ENCODE data around the gene DNAI2.

DNAI2 gene

GRCh38 chr17:74307984-74308773 is 34.1 kb downstream of the DNAI2 start:
- DNase-seq (ENCODE audit: low spot score), result no peak

- no peak for DNase-seq (ENCODE audit: low spot score)
Measured at GRCh38 chr17:74309902-74310301, 35.9 kb downstream of the DNAI2 start.

GRCh38 chr17:74314877-74315276 is 40.8 kb downstream of the DNAI2 start:
- DNase-seq (ENCODE audit: low spot score), result no peak

DNA sequence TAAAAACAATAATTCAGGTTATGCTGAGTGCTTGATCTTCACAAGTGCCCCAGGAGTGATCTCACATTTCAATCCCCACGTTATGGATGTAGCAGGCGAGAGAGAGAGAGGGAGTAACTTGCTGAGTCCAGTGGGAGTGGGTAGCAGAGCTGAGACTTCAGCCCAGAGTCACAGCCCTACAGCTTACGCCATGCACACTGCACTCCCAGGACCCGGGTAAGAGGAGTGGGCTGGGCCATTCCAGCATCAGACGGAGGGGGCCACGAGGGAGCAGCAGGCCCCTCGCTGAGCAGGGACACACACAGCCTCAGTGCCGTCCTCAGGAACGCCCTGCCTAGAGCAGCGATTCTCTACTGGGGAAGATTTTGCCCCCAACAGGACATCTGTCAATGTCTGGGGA is 42.2 kb downstream of the DNAI2 start:
- no peak for DNase-seq (ENCODE audit: low spot score)

- DNase-seq (ENCODE audit: low spot score), result no peak
Measured at GRCh38 chr17:74317071-74317470, 43.0 kb downstream of the DNAI2 start.

DNA sequence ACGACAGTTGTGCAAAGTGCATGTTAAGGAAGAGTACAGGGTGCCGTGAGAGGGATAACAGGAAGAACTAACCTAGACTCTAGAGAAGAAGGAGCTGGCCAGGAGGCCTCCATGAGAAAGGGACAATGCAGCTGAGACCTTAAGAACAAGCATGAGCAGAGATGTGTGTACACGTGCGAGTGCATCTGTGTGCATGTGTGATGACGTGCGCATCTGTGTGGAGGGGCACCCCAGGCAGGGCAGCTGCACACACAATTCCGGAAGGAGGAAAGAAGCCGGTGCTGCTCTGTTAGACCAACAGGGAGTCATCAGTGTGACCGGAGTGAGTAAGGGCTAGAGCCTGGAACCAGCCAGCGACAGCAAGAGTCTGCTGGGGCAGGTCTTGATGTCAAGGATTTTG is 44.4 kb downstream of the DNAI2 start:
- no peak for DNase-seq (ENCODE audit: low spot score)

DNA sequence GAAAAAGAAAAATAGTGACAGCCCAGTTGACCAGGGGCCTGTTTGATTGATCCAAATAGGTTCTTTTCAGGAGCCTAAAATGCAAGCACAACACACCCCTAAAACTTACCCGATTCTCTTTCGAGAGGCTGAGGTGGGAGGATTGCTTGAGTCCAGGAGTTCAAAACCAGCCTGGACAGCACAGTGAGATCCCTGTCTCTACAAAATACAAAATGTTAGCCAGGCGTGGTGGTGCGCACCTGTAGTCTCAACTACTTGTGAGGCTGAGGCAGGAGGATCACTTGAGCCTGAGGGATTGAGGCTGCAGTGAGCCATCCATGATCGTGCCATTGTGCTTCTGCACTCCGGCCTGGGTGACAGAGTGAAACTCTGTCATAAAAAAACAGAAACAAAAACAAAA is 50.5 kb downstream of the DNAI2 start:
- DNase-seq (ENCODE audit: low spot score), result no peak

DNA sequence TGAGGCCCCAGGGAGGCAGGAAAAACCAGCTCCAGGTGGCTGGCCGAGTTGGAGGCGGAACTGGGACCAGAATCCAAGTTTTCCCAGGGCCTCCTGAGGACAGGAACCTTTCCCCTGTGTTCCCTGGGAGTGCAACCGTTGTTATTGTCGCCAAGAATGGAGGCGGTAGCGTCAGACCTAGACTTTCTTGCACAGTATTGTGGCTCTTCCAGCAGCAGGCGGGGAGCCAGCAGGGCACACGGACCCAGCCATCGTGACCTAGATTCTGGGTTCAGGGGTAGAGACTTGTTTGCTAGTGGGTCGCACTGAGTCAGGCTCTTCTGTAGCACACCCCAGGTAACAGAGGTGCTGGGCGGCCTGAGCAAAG is 51.3 kb downstream of the DNAI2 start:
- no peak for DNase-seq (ENCODE audit: low spot score)

DNA sequence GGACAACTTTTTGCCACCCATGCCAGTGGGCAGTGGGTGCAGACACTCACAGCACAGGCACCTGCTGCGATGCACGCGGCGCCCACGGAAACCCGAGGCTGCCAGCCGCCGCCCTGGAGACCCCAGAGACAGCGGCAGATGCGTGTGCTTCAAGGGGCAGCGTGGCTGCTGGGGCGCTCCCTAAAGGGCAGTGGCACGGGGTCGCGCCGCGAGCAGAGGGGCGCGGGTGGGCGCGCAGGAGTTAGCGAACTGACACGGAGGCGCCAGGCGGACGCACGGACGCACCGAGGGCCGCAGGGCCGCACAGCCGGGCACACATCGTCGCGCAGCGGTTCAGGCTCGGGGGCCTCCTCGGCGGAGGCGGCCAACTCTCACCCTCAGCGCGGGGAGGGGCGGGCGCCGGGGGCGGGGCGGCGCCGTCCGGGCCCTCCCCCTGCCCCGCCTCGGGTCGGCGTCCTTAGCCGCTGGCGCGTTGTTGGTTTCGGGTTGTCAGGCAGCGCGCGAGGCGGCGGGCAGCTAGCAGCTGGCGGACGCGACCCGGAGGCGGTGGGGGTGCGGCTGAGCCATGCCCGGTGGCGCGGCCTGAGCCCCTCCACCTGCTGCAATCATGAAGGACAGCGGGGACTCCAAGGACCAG is 51.8 kb downstream of the DNAI2 start, which contains the start of gene KIF19:
KIF19 (plus strand) TSS at position 484 of the 637 bp plus-strand sequence; CDS start at position 608, 124 bp downstream.
- no peak for DNase-seq (ENCODE audit: low spot score)

GRCh38 chr17:74326506-74326905 is 52.5 kb downstream of the DNAI2 start:
- no peak for DNase-seq (ENCODE audit: low spot score)

GRCh38 chr17:74328487-74328886 is 54.5 kb downstream of the DNAI2 start:
- no peak for DNase-seq (ENCODE audit: low spot score)

- DNase-seq (ENCODE audit: low spot score), result no peak
Measured at GRCh38 chr17:74329378-74329777, 55.3 kb downstream of the DNAI2 start.

DNA sequence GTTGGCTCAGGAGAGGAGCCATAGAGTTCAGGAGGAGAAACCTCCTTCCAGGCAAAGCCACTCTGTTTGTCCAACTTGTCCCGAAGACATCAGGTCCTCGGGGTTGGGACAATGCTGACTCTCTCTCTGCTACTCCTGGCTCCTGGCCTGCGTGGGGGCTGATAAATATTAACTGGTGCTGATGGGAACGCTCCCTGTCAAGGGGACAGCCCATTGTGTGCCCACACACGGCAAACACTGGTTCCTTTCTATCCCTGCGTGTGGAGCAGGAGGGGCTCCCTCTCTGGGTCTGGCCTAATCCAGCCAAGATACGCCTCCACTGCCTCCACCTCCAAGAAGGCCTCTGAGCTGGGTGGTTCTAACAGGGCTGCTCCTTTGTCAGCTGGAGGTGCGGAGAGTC is 56.4 kb downstream of the DNAI2 start:
- no peak for DNase-seq (ENCODE audit: low spot score)

DNA sequence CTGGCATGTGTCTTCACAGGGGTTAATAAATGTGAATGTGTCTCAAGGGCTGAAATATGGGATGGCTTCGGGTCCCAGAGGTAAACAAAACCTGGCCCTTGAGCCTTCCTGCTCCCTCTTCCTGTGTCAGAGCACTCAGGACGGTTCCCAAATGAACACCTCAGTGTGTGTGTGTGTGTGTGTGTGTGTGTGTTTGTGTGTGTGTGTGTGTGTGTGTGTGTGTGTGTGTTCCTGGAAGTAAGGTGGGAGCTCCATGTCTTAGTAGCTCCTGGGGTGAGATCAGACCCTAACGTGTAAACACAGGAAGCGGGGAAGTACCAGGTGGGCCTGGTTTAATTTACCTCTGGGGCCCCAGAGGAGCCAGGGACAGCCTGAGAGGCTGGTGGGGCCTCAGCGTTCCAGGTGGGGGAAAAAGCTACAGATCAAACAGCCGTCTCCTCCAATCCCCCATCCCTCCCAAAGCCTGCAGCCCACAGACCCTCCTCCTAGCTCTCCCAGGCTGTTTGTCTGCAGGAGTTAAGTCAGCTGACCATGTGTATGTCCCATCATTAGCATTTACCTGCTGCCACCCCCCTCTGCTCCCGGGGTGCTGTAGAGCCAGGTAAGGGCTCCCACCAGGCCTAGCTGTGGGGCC is 58.1 kb downstream of the DNAI2 start:
- no peak for DNase-seq (ENCODE audit: low spot score)

GRCh38 chr17:74332763-74333283 is 58.8 kb downstream of the DNAI2 start:
- no peak for DNase-seq (ENCODE audit: low spot score)

- DNase-seq (ENCODE audit: low spot score), result no peak
Measured at GRCh38 chr17:74334393-74335039, 60.5 kb downstream of the DNAI2 start.

- DNase-seq (ENCODE audit: low spot score), result no peak
Measured at GRCh38 chr17:74335529-74336062, 61.6 kb downstream of the DNAI2 start.

DNA sequence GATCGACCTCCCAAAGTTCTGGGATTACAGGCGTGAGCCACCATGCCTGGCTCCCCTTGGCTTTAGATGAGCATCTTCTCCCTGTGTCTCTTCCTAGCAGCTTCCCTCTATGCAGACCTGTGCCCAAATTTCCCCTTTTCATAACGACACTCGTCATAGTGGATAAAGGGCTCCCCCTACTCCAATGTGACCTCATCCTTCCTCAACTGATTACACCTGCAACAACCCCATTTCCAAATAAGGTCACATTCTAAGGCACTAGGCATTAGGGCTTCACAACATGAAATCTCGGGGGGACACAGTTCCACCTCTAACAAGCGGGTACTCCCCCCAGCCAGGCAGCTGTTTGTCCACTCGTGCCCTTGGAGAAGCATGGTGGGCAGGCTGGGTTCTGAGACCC is 62.3 kb downstream of the DNAI2 start:
- DNase-seq (ENCODE audit: low spot score), result no peak

- DNase-seq (ENCODE audit: low spot score), result no peak
Measured at GRCh38 chr17:74337834-74338500, 63.9 kb downstream of the DNAI2 start.

DNA sequence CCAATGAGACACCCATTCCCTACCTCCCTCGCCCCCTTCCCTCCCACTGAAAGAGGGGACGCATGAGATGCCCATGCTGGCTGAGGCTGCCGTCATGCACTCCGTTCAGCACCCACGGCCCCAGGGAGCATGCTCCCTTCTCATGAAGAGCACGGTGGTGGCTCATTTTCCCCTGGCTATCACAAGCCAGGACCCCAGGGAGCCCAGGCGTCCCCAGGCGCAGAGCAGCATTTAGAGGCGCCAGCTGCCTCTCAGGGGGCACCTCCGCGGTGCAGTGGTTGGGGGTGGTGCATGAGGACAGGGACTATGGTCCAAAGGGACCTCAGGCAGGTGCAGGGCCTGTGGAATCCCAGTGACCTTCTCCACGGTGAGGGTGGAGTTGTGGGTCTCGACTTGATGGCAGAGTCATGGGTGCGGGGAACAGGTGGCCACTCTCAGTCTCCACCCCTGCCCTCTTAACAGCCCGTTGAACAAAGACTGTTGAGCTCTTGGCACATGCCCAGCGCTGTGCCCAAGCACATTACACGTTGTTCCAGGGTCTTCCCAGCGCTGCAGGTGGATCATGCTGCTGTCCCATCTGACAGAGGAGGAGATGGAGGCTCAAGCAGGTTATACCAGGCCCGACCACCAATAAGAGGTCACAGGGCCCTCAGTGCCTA is 65.6 kb downstream of the DNAI2 start:
- no peak for DNase-seq (ENCODE audit: low spot score)

DNA sequence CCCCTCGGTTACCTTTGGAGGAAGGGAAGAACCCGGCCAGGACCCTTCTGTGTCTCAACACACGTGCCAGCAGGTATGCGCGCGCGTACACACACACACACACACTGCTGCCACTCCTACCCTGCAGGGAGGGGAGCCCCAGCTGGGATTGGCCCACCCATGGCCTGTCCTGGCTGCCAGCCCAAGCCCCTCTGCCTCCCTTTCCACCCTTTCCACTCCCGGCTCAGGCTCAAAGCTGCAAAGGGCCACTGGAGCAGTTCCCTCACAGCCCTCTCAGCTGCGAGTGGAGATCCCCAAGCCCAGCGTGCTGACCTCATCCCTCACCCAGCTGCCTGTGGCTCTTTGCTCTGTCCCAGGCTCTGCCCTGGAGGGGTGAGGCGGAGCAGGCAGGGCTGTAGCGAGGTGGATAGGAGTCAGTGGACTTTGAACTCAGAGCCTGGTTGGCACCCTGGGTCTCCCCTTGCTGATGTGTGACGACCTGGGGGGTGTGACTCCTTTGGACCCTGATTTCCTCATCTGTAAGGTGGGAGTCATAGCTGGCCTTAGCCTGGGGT is 66.5 kb downstream of the DNAI2 start:
- peak; percentile 19 for DNase-seq (ENCODE audit: low spot score)

All from kidney tubule cell (primary cell).